AG04450 (cell line): Measurements from ENCODE around the gene PHAF1. TPM values are rescaled to one million over a fixed set of nuclear protein-coding genes. Genes with fewer than 3 reads are reported as not detected.

Experiments
- CTCF ChIA-PET: fragments of 300-600, 350-600 bp; formaldehyde crosslinking; extraction: SDS; loops from one replicate; lab custom pipeline; 2022; ENCODE audit warnings: antibody characterized with exemption, inconsistent platforms; lab: Charles Lee
- POLR2A ChIA-PET: fragments of 350-600 bp; formaldehyde crosslinking; extraction: SDS; loops from one replicate; lab custom pipeline; 2021; ENCODE audit warnings: antibody characterized with exemption, inconsistent platforms; lab: Yijun Ruan, JAX
- DNase-seq: peaks from one replicate; pipeline ENCODE4 v3.0.0-alpha.2; 2011; ENCODE audit warnings: low read depth, low spot score
- H3K27ac ChIP-seq: one replicate; pipeline ENCODE4 v1.5.1; 2012; ENCODE audit warnings: low read depth, low read length, control low read depth
- H3K27me3 ChIP-seq: one replicate; pipeline ENCODE4 v1.6.0; 2012; ENCODE audit warnings: low read length; ENCODE audit not compliant: control insufficient read depth, insufficient read depth
- H3K4me3 ChIP-seq: 2 replicates; pipeline ENCODE4 v1.5.1; 2011; ENCODE audit warnings: mild to moderate bottlenecking, low read depth, low read length, control low read depth
- H3K9me3 ChIP-seq: 2 replicates; pipeline ENCODE4 v1.5.1; 2012; ENCODE audit warnings: low read length; ENCODE audit not compliant: control insufficient read depth, insufficient read depth
- polyA plus RNA-seq: library from polyadenylated mRNA; depleted of rRNA; stranded (reverse); fragments of >200 nt; gene quantifications from 2 replicates; pipeline ENCODE4 v1.2.3, GENCODE V29; 2011
- TF ChIP-seq, protein P1 (sequence below): IDR thresholded peaks from 2 replicates; pipeline ENCODE4 v1.5.1; 2011; ENCODE audit warnings: low read depth, low read length, control low read depth, inconsistent platforms

The PHAF1 gene
- polyA plus RNA-seq, 1 experiment, result 26.1 TPM

DNA sequence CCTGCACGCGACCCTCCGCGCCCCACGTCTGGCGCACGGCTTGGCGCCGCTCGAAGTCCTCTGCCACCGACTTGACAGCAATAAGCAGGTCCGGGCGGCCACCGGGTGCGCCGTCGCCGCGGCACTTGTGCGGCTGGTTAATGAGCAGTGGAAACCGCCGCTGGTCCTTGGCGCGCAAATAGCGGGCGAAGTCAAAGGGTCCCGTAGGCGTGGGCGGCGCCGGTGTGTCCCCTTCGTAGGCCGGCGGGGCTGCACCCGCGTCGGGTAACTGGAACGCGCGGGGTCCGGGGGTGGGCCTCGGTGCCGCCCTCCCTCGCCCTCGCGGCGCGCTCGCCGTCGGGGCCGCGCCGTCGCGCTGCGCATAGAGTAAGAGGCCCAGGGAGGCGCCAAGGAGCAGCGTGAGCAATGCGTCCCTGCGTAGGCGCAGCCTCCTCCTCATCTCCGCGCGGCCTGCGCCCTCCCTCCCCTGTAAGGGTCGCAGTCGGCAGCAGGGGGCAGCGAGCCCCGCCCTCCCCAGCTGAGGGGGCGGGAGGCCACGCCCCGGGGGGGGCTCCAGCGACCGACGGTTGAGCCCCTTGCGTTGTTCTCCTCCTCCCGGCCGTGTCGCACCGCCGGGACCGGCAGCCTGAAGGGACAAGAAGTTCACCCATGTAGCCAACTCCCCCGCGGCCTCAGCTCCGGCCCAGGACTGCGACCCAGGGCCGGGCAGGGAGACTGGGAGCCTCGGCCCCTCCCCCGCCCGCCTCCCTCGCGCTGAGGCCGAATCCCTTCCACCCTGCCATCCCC is 40.5 kb downstream of the PHAF1 start:
- ChIA-PET CTCF (interaction anchor here (0.7 to 1.4 kb wide), 7 partner anchors 10 to 133 kb away, joined by 3 to 9 read pairs (median 4); partner anchors contain the start of genes FBXL8, NOL3 and TRADD), POLR2A (interaction anchor here (0.6 to 1.9 kb wide), 10 partner anchors 9 to 329 kb away, joined by 3 to 13 read pairs (median 6); partner anchors contain the start of genes FBXL8 and TRADD)
- TF ChIP-seq, protein P1, sequence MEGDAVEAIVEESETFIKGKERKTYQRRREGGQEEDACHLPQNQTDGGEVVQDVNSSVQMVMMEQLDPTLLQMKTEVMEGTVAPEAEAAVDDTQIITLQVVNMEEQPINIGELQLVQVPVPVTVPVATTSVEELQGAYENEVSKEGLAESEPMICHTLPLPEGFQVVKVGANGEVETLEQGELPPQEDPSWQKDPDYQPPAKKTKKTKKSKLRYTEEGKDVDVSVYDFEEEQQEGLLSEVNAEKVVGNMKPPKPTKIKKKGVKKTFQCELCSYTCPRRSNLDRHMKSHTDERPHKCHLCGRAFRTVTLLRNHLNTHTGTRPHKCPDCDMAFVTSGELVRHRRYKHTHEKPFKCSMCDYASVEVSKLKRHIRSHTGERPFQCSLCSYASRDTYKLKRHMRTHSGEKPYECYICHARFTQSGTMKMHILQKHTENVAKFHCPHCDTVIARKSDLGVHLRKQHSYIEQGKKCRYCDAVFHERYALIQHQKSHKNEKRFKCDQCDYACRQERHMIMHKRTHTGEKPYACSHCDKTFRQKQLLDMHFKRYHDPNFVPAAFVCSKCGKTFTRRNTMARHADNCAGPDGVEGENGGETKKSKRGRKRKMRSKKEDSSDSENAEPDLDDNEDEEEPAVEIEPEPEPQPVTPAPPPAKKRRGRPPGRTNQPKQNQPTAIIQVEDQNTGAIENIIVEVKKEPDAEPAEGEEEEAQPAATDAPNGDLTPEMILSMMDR, result no peak
- H3K27me3 ChIP-seq, result peaks cover 4% of the 10 kb centered on the region
- peaks cover 11% of the 10 kb centered on the region for H3K9me3 ChIP-seq
- no peak for DNase-seq
- H3K27ac ChIP-seq, result peak overlapping the region; percentile 82
- peak overlapping the region; percentile 63 for H3K4me3 ChIP-seq

DNA sequence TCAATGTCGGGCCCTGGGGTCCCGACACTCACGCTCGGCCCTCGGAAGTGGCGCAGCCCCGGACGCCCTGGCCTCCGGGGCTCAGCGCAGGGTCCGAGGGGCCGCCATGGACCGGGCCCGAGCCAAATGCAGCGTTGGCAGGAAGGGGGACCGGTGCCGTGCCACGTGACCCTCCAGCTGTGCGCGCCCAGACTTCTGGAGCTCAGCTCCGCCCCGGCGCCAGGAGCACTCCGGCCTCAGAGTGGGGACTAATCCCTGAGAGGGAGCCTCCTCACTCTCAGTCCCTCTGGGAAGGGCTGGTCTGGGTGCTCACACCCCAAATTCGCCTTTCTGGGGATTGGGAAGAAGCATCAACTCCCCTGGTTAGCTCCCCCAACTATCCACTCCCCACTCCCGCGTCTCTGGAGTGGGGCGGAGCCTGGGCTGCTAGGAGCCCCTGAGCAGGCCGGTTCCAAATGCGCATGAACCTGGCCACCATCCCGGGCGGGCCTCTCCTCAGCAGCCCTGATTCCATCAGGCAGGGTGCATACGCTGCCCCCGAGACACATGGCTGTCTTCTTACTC is 41.2 kb downstream of the PHAF1 start, which contains the start of gene B3GNT9:
TSS of gene B3GNT9 (minus strand) at position 166 of the 564 bp plus-strand sequence. CDS start 513 bp downstream, outside the sequence.
- H3K9me3 ChIP-seq, result peaks cover 11% of the 10 kb centered on the region
- DNase-seq, result peak; percentile 37
- TF ChIP-seq, protein P1, result no peak
- peak within 1 kb of the TSS; percentile 63 for H3K4me3 ChIP-seq
- ChIA-PET CTCF (interaction anchor here (0.7 to 2.2 kb wide), 10 partner anchors 9 to 190 kb away, joined by 3 to 9 read pairs (median 4); partner anchors contain the start of genes CES3, FBXL8, NOL3 and TRADD), POLR2A (interaction anchor here (0.5 to 1.9 kb wide), 12 partner anchors 9 to 330 kb away, joined by 3 to 13 read pairs (median 6); partner anchors contain the start of genes FBXL8 and TRADD)
- peaks cover 8% of the 10 kb centered on the region for H3K27me3 ChIP-seq
- peak within 1 kb of the TSS; percentile 82 for H3K27ac ChIP-seq

DNA sequence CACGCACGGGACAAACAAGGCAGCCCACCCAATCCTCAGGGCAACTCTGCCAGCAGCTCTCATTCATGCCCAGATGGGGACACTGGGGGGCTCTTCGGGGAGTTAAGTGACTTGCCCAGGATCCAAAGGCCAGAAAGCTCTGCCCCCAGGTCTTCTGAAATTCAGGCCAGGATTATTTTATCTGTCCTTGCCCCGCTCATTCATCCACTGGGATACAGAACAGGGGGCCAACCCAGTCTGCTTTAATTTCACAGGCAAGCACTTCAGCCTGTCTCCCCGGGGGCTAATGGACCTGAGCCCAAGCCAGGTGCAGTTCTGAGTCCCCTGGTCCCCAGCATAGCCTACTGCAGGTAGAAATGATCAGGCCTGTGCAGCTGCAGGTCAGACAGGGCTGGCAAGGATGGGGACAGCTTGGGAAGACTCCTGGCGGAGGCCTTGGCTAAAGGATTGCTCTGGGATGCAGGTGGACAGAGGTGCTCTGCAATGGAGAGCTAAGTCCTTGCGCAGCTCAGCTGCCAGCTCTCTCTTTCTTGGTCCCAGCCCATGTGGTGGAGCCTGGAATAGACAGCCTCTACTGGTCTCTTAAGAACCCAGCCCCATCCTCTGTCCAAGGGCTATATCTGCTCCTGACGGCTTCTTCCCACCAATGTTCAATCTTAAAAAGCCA is 41.8 kb downstream of the PHAF1 start:
- Histone ChIP-seq H3K27me3 (peaks cover 12% of the 10 kb centered on the region), H3K9me3 (peaks cover 11% of the 10 kb centered on the region), H3K4me3 (peak overlapping the region; percentile 63; the same call in 1 of the 2 replicates), H3K27ac (no peak overlapping the region)
- ChIA-PET POLR2A (interaction anchor here (0.5 to 1.9 kb wide), 10 partner anchors 8 to 259 kb away, joined by 3 to 13 read pairs (median 5); partner anchors contain the start of genes FBXL8 and TRADD), CTCF (interaction anchor here (0.7 to 2.2 kb wide), 9 partner anchors 9 to 191 kb away, joined by 3 to 9 read pairs (median 3); partner anchors contain the start of genes CES3, FBXL8, NOL3 and TRADD)
- DNase-seq, result no peak
- TF ChIP-seq, protein P1, result no peak

GRCh38 chr16:67154578-67155294 is 45.0 kb downstream of the PHAF1 start:
- no peak overlapping the region for H3K27ac ChIP-seq
- peaks cover 10% of the 10 kb centered on the region; the same call in 1 of the 2 replicates for H3K9me3 ChIP-seq
- CTCF ChIA-PET, result interaction anchor here (0.5 to 3.5 kb wide), 53 partner anchors 9 to 286 kb away, joined by 3 to 62 read pairs (median 6); partner anchors contain the start of genes CES3, CES4A and MATCAP1
- H3K4me3 ChIP-seq, result peak overlapping the region; percentile 20
- POLR2A ChIA-PET, result interaction anchor here (1.0 to 1.5 kb wide), 5 partner anchors 22 to 201 kb away, joined by 3 to 4 read pairs (median 3); no protein-coding TSS in a partner anchor
- no peak for DNase-seq
- peaks cover 15% of the 10 kb centered on the region for H3K27me3 ChIP-seq
- TF ChIP-seq, protein P1, result no peak
